ENCODE data around the gene ULK1.

GRCh38 chr12:131900397-131900796 is 6.0 kb downstream of the ULK1 start:
- no peak for TF ChIP-seq POLR2A (IDR thresholded peaks at IDR 0.05)
- TF ChIP-seq CTCF (IDR thresholded peaks at IDR 0.05), result no peak
- TF ChIP-seq POLR2AphosphoS5 (IDR thresholded peaks at IDR 0.05), result no peak
- no peak for TF ChIP-seq EP300 (IDR thresholded peaks at IDR 0.05)
